ENCODE data around the gene MRC1.
A peak's percentile ranks its signal among the peaks of the same experiment; 100 is the strongest.
"Not testable (repeated sequence)": the region's sequence is repeated elsewhere in the genome, so short reads cannot be mapped to it uniquely, and the experiment has no call there.

Gene MRC1

DNA sequence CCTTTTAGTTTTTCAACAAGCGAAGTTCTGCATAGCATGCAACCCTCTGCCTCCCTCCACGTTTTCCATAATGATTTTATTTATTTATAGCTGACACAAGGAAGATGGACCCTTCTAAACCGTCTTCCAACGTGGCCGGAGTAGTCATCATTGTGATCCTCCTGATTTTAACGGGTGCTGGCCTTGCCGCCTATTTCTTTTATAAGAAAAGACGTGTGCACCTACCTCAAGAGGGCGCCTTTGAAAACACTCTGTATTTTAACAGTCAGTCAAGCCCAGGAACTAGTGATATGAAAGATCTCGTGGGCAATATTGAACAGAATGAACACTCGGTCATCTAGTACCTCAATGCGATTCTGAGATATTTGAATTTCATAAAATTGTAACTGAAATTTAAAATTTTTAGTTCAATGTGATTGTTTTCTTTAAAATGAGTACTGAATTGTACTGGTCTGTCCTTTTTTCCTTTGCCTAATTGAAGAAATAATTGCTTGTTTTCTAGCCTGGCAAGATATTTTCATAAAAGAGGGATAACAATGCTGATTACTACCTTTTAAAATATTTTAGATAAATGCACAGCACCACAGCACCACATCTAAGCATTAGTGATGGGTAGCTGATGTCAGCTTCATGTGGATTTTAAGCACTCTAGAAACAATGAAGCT, 101.1 kb downstream of the MRC1 start:
- peak; percentile 59 for DNase-seq

- DNase-seq = no peak
These were observed 103.6 kb downstream of the MRC1 start for GRCh38 chr10:17912754-17913153.

GRCh38 chr10:17913604-17914003, 104.5 kb downstream of the MRC1 start:
- no peak for DNase-seq

- DNase-seq = no peak
These were observed 105.3 kb downstream of the MRC1 start for GRCh38 chr10:17914169-17915045.

DNA sequence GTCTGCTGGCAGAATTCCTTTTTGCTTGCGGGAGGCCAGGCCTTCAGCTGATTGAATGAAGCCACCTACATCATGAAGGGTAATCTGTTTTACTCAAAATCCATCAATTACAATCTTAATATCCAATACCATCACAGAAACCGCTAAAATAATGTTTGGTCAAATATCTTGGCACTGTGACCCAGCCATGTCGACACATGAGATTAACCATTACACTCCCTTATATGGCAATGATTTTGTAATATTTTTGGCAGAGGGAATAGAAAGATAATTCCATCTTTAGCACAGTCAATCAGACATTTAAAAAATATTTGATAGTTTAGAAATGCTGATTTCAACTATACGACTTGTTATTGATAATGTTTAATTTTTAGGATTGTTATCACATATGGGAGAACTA, 106.0 kb downstream of the MRC1 start:
- DNase-seq = no peak

DNA sequence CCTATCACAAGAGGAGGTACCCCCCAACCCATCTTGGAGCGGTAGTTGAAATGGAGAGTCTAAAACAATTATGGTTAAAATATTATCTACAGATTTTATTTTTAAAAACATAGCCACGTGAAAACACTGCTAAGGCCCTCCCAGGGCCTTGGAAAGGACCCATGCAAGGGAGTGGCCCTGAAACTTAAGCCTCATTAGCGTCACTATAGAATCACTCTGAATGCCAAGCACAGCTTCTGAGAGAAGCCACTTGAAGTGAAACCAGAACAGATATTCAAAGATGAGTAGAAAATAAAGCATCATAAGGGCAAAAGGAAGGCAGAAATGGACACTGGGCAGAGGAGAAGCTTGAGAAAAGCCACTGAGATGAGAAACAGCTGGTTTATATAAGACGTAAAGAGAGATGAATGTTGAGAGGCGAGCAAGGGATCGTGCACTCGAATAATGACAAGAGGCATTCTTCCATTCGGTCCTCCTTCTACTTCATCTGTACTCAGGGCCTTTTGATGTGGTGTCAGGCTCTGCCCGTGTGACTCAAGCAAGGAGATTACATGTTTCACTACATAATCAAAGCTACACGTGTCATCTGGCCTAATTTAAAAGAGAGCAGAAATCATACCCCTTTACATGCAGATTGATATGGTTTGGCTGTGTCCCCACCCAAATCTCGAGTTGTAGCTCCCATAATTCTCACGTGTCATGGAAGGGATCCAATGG, 109.2 kb downstream of the MRC1 start:
- DNase-seq = no peak

- peak; percentile 10 for DNase-seq
These were observed 112.2 kb downstream of the MRC1 start for GRCh38 chr10:17921378-17921777.

- DNase-seq = no peak
These were observed 114.6 kb downstream of the MRC1 start for GRCh38 chr10:17923728-17924127.

GRCh38 chr10:17943033-17943745, 134.0 kb downstream of the MRC1 start:
- DNase-seq = no peak

DNA sequence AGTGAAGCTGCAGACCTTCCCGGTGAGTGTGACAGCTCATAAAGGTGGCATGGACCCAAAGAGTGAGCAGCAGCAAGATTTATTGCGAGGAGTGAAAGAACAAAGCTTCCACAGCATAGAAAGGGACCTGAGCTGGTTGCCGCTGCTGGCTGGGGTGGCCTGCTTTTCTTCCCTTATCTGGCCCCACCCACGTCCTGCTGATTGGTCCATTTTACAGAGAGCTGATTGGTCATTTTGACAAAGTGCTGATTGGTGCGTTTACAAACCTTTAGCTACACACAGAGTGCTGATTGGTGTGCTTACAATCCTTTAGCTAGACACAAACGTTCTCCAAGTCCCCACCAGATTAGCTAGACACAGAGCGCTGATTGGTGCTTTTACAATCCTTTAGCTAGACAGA, 141.1 kb downstream of the MRC1 start:
- not testable (repeated sequence) for DNase-seq

GRCh38 chr10:17950726-17951125, 141.6 kb downstream of the MRC1 start:
- peak; percentile 15 for DNase-seq

- DNase-seq = no peak
These were observed 142.8 kb downstream of the MRC1 start, which contains the start of gene SLC39A12 for GRCh38 chr10:17951868-17952371. Gene SLC39A12, plus strand, starts transcription at chr10:17951918. Its CDS starts 1,359 bp downstream, at chr10:17953277.

- DNase-seq = not testable (repeated sequence)
These were observed 145.2 kb downstream of the MRC1 start for GRCh38 chr10:17954372-17954771.

DNA sequence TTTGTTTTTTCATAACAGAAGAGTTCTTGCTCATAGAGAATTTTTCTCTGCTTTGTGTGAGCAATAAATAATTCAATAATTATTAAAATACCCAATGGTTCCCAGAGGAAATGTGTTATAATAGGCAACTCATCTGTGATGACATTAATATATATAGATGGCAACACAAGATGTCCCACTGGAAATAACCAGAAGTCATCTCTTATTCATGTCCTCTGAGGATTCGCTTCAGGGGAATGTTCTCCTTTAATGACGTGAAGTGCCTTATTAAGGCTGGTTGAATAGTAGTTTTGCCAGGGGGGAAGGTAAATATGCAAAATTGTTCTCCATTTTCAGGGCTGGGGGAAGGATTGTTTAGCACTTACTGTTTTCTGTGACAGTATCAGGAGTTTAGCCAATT, 145.7 kb downstream of the MRC1 start:
- DNase-seq = peak; percentile 33

- DNase-seq = no peak
These were observed 148.9 kb downstream of the MRC1 start for GRCh38 chr10:17958049-17958448.

- no peak for DNase-seq
These were observed 150.7 kb downstream of the MRC1 start for GRCh38 chr10:17959870-17960269.
